ENCODE data around the gene FRAS1. TPM values are rescaled to one million over a fixed set of nuclear protein-coding genes. Genes with fewer than 3 reads are reported as not detected.

The FRAS1 gene
- polyA plus RNA-seq, 2 of the 4 experiments (the other 2 are of a cell fraction): 2.3 to 5.8 TPM

DNA sequence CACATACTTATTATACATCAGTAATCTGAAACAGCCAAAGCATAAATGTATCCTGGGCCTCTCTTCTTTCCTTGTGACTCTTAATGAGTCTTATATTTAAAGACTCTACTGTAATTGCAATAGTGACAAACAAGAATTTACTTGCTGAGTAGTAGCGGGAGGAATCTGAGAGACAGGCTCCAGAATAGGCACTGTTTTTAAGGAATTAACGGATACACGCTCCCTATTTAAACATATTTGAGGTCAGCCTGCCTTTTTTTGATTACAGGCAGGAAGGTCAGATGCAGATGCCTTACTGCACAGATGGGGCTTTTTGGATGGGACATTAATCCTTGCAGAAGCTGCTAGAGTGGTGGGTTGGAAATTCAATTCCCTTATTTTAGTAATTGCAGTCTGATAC, 298.2 kb downstream of the FRAS1 start:
- CTCF ChIA-PET: interaction anchor here (1.3 kb wide), 1 partner anchor 13 kb away, joined by 3 read pairs; no protein-coding TSS in a partner anchor

DNA sequence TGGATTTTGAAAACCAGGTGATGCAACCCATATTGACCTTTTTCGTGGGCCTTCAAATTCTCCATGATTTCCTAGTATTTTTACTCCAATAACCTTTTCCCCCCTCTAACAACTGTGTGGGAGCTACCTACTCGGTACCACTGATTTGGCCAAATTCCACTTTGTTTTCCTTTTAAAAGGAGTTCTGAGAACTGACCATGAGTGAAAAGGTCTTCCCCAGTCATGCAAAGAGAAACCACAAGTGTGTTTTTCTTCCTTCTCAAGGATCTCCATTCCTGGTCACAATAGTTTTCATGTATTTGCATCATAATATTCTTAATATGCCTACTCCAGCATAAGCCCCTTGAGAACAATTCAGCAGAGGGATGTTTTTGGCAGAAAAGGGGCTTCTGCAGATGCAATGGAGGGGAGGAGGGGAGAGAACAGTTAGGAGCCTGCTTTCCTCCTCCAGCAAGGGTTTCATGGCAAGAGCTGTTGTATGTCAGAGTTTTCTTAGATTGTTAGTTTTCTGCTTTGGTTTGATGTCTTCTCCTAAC, 299.2 kb downstream of the FRAS1 start:
- POLR2A ChIA-PET: no interaction called here
- Histone ChIP-seq H3K4me1 (no peaks in the 10 kb centered on the region), H3K4me3 (no peak overlapping the region), H3K9me3 (no peaks in the 10 kb centered on the region), H3K4me2 (no peak overlapping the region), H3K27ac (no peak overlapping the region)
- FAIRE-seq (no peak), DNase-seq (ENCODE audit: low read depth in 1 of 2, low spot score in 1 of 2) (no peak), ATAC-seq (no peak)
- 71% methylated on average over 2 of the region's 2 CpGs for WGBS (ENCODE audit: missing lambda C conversion rate)
- CTCF ChIA-PET: no interaction called here
- TF ChIP-seq RFX5 (IDR thresholded peaks at IDR 0.05) (no peak), RNF2 (IDR thresholded peaks at IDR 0.05; ENCODE audit: borderline replicate concordance, low read depth) (no peak), ZC3H11A (IDR thresholded peaks at IDR 0.05) (no peak), SREBF2 (IDR thresholded peaks at IDR 0.05) (no peak), HEYL (CRISPR knock-in tag; IDR thresholded peaks at IDR 0.05) (no peak), POLR2AphosphoS2 (conservative IDR thresholded peaks at IDR 0.05; ENCODE audit: low read length) (no peak), JUN (IDR thresholded peaks at IDR 0.05) (no peak)
- TF ChIP-seq, protein P1, sequence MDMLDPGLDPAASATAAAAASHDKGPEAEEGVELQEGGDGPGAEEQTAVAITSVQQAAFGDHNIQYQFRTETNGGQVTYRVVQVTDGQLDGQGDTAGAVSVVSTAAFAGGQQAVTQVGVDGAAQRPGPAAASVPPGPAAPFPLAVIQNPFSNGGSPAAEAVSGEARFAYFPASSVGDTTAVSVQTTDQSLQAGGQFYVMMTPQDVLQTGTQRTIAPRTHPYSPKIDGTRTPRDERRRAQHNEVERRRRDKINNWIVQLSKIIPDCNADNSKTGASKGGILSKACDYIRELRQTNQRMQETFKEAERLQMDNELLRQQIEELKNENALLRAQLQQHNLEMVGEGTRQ (IDR thresholded peaks at IDR 0.05): no peak
- TF ChIP-seq, protein P2, sequence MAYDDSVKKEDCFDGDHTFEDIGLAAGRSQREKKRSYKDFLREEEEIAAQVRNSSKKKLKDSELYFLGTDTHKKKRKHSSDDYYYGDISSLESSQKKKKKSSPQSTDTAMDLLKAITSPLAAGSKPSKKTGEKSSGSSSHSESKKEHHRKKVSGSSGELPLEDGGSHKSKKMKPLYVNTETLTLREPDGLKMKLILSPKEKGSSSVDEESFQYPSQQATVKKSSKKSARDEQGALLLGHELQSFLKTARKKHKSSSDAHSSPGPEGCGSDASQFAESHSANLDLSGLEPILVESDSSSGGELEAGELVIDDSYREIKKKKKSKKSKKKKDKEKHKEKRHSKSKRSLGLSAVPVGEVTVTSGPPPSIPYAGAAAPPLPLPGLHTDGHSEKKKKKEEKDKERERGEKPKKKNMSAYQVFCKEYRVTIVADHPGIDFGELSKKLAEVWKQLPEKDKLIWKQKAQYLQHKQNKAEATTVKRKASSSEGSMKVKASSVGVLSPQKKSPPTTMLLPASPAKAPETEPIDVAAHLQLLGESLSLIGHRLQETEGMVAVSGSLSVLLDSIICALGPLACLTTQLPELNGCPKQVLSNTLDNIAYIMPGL (CRISPR knock-in tag; IDR thresholded peaks at IDR 0.05; ENCODE audit: borderline replicate concordance): no peak
- TF ChIP-seq, protein P3, sequence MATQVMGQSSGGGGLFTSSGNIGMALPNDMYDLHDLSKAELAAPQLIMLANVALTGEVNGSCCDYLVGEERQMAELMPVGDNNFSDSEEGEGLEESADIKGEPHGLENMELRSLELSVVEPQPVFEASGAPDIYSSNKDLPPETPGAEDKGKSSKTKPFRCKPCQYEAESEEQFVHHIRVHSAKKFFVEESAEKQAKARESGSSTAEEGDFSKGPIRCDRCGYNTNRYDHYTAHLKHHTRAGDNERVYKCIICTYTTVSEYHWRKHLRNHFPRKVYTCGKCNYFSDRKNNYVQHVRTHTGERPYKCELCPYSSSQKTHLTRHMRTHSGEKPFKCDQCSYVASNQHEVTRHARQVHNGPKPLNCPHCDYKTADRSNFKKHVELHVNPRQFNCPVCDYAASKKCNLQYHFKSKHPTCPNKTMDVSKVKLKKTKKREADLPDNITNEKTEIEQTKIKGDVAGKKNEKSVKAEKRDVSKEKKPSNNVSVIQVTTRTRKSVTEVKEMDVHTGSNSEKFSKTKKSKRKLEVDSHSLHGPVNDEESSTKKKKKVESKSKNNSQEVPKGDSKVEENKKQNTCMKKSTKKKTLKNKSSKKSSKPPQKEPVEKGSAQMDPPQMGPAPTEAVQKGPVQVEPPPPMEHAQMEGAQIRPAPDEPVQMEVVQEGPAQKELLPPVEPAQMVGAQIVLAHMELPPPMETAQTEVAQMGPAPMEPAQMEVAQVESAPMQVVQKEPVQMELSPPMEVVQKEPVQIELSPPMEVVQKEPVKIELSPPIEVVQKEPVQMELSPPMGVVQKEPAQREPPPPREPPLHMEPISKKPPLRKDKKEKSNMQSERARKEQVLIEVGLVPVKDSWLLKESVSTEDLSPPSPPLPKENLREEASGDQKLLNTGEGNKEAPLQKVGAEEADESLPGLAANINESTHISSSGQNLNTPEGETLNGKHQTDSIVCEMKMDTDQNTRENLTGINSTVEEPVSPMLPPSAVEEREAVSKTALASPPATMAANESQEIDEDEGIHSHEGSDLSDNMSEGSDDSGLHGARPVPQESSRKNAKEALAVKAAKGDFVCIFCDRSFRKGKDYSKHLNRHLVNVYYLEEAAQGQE (IDR thresholded peaks at IDR 0.05): no peak
- TF ChIP-seq, protein P4, sequence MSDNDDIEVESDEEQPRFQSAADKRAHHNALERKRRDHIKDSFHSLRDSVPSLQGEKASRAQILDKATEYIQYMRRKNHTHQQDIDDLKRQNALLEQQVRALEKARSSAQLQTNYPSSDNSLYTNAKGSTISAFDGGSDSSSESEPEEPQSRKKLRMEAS (IDR thresholded peaks at IDR 0.05): no peak
- TF ChIP-seq, protein P5, sequence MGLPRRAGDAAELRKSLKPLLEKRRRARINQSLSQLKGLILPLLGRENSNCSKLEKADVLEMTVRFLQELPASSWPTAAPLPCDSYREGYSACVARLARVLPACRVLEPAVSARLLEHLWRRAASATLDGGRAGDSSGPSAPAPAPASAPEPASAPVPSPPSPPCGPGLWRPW (IDR thresholded peaks at IDR 0.05): no peak

More for the DNA sequence above, 298.2 kb downstream of the FRAS1 start:
- FAIRE-seq (no peak), DNase-seq (ENCODE audit: low read depth in 1 of 2, low spot score in 1 of 2) (no peak), ATAC-seq (no peak)
- Histone ChIP-seq H3K9me3 (no peaks in the 10 kb centered on the region), H3K4me3 (no peak overlapping the region), H3K4me1 (no peaks in the 10 kb centered on the region), H3K27ac (no peak overlapping the region), H3K4me2 (no peak overlapping the region)
- WGBS (ENCODE audit: missing lambda C conversion rate): 89% methylated on average over 3 of the region's 3 CpGs
- POLR2A ChIA-PET: no interaction called here
- TF ChIP-seq, protein P6, sequence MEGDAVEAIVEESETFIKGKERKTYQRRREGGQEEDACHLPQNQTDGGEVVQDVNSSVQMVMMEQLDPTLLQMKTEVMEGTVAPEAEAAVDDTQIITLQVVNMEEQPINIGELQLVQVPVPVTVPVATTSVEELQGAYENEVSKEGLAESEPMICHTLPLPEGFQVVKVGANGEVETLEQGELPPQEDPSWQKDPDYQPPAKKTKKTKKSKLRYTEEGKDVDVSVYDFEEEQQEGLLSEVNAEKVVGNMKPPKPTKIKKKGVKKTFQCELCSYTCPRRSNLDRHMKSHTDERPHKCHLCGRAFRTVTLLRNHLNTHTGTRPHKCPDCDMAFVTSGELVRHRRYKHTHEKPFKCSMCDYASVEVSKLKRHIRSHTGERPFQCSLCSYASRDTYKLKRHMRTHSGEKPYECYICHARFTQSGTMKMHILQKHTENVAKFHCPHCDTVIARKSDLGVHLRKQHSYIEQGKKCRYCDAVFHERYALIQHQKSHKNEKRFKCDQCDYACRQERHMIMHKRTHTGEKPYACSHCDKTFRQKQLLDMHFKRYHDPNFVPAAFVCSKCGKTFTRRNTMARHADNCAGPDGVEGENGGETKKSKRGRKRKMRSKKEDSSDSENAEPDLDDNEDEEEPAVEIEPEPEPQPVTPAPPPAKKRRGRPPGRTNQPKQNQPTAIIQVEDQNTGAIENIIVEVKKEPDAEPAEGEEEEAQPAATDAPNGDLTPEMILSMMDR (IDR thresholded peaks at IDR 0.05): no peak
- no peak for TF ChIP-seq MAFK (IDR thresholded peaks at IDR 0.05; ENCODE audit: partially characterized antibody)
- no peak for TF ChIP-seq RNF2 (IDR thresholded peaks at IDR 0.05; ENCODE audit: borderline replicate concordance, low read depth)
- no peak for TF ChIP-seq NPAS2 (CRISPR knock-in tag; IDR thresholded peaks at IDR 0.05; ENCODE audit: borderline replicate concordance)
- TF ChIP-seq, protein P7, sequence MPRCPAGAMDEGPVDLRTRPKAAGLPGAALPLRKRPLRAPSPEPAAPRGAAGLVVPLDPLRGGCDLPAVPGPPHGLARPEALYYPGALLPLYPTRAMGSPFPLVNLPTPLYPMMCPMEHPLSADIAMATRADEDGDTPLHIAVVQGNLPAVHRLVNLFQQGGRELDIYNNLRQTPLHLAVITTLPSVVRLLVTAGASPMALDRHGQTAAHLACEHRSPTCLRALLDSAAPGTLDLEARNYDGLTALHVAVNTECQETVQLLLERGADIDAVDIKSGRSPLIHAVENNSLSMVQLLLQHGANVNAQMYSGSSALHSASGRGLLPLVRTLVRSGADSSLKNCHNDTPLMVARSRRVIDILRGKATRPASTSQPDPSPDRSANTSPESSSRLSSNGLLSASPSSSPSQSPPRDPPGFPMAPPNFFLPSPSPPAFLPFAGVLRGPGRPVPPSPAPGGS (IDR thresholded peaks at IDR 0.05): no peak
- no peak for TF ChIP-seq JUN (IDR thresholded peaks at IDR 0.05)
- no peak for TF ChIP-seq ZC3H11A (IDR thresholded peaks at IDR 0.05)
- TF ChIP-seq ZSCAN20 (CRISPR knock-in tag; IDR thresholded peaks at IDR 0.05): no peak
- TF ChIP-seq CHD2 (IDR thresholded peaks at IDR 0.05; ENCODE audit: low read length, partially characterized antibody): no peak
- TF ChIP-seq POLR2A (IDR thresholded peaks at IDR 0.05; ENCODE audit: low read length): no peak
- TF ChIP-seq NR3C1 (IDR thresholded peaks at IDR 0.05): no peak
- TF ChIP-seq SMC3 (IDR thresholded peaks at IDR 0.05): no peak
